Stimulated activated CD4-positive, alpha-beta T cell treated with anti-CD3 and anti-CD28 coated beads, Interleukin-4, amount 100 ng/mL, for 1 hour (primary cell): Measurements from ENCODE around the gene HEBP1.

ENCODE experiments used
- DNase-seq: peaks from one replicate; pipeline ENCODE4 v3.0.0-alpha.2; 2020

The HEBP1 gene

GRCh38 chr12:13023811-13024530 lies 23.9 kb upstream of the HEBP1 start:
- DNase-seq, result no peak

DNA sequence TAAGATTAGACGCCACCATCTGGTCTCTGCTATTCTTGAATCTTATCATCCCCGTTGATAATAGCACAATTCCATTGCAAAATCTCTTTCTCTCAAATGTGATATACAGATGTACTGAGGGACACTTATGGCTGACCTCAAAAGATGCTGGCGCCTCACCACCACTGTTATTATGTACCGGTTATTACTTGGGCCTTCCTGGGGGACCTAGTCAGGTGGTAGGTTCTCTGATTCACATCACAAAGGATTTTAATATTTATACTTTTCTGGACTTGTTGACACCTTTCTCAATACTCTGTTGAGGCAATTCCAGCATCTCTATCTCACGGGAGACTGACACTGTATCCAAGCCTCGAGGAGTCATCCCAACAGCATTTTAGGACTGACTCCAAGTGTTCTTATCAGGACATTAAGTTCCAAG lies 22.8 kb upstream of the HEBP1 start:
- DNase-seq, result no peak

DNA sequence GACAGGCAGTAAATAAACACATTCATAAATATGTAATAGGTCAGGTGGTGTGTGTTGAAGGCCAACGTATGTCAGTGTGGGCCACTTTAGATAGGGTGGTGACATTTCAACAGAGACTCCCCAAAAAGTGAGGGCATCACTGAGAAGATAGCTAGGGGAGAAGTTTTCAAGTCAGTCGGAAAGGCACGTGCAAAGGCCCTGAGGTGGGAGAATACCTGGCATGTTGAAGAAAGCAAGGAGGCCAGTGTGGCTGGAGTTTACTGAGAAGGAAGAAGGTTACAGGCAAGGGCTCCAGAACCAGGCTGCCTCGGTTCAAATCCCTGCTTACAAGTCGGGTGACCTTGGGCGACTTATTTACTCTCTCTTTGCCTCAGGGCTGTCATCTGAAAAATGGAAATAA lies 11.0 kb upstream of the HEBP1 start:
- DNase-seq, result no peak

- DNase-seq, result no peak
Observed at GRCh38 chr12:13008741-13009380, 8.8 kb upstream of the HEBP1 start.

GRCh38 chr12:13007496-13008233 lies 7.6 kb upstream of the HEBP1 start:
- DNase-seq, result no peak

GRCh38 chr12:13005649-13006048 lies 5.6 kb upstream of the HEBP1 start:
- DNase-seq, result no peak

DNA sequence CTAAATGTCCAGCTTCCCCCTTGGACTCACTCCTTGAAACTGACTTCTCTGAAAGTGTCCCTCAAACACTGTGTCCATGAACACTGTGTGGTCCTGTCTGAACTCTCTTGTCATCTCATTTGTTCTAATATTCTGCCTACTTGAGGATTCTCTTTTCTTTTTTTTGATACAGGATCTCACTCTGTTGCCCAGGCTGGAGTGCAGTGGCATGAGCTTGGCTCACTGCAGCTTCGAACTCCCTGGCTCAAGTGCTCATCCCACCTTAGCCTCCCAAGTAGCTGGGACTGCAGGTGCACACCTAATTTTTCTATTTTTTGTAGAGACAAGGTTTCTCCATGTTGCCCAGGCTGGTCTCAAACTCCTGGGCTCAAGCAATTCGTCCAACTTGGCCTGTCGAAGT lies 4.9 kb upstream of the HEBP1 start:
- no peak for DNase-seq

DNA sequence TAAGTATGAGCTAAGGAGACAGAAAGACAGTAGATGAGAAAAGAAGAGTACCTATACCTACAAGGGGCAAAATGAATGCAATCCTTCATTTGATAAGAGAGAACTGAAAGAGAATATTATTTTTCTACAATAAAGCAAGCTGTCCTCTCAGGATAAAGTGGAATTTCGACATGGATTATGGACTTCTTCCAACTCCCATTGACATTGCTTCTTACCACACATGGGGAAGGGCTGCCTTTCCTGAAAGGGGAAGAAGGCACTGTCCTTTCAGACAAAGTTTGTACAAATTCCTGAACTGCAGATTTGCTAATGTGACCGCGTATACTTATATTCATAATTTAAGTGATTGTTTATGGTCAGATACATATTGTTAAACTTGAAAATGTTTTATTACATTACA lies 4.3 kb upstream of the HEBP1 start:
- no peak for DNase-seq

DNA sequence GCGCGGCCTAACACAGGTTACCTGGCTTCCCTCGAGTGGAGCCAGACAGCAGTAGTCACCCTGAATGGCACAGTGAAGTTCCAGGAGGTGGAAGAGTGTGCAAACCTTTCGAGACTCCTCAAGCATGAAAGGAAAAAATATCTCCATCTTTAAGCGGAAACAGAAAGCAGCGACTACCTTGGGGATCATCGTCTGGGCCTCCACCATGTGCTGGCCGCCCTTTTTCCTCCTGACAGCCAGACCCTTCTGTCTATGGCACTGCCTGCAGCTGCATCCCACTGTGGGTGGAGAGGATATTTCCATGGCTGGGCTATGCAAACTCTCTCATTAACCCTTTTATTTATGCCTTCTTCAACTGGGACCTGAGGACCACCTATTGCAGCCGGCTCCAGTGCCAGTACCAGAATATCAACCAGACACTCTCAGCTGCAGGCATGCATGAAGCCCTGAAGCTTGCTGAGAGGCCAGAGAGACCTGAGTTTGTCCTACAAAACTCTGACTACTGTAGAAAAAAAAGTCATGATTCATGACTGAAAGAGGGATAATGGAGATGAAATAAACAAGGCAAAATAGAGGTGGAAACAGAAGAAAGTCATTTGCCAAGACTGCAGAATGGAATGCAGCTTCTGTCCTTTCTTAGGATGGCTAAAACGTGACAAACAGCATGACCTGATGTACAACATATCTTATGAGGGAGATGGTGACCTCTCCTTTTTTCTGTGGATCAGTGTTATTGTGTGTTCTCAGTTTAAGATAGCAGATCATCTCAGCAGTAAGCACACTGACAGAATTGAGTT lies 2.4 kb upstream of the HEBP1 start:
- no peak for DNase-seq

GRCh38 chr12:13001775-13002040 lies 1.6 kb upstream of the HEBP1 start:
- no peak for DNase-seq

- DNase-seq, result peak; percentile 37
Observed at GRCh38 chr12:13000925-13001774, 1.1 kb upstream of the HEBP1 start.

- no peak for DNase-seq
Observed at GRCh38 chr12:13000616-13000924, 505 bp upstream of the HEBP1 start.

DNA sequence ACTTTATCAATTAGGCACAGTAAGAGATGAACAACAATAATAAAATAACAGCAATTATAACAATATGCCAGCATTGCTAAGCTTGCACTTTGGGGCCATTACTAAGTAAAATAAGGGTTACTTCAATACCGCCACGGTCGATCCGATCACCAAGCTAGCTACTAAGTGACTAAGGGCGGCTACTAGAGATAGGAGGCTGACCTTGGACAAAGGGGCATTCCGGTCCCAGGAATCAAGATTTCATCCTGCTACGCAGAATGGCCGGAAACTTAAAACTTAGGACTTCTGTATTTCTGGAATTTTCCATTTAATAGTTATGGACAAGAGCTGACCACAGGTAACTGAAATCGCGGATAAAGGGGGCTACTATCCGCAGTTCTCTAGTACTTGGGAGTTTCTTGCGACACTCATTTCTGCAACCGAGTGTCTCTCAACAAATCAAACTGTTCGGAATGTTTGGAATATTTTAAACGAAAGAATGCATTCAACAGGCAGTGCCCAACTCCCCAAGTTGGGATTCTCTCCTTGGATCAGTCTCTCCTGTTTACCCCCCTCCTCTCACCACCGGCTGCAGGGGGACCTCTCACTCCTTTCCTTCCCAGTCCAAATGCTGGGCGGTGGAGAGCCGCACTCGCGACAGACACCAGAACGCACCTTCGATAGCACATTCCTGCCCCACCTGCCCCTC lies 650 bp downstream of the HEBP1 start:
- no peak for DNase-seq

DNA sequence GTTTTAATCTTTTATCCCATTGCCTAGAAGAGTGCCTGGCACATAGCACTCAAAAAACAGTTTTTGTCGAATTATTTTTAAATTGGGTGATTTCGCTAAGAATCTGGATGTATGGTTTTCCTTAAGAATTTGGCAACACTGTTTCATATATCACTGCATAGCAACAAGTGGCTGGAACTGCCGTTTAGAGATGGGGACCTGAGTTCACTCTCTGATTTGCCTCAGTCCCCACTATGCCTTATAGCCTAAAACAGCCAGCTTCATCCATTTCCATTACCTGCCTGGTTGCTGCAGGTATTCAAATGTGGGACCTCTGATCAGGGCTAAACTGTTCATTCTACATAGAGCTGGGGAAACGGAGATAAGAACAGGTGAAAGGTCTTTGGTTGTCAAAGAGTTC lies 1.8 kb downstream of the HEBP1 start:
- DNase-seq, result no peak

DNA sequence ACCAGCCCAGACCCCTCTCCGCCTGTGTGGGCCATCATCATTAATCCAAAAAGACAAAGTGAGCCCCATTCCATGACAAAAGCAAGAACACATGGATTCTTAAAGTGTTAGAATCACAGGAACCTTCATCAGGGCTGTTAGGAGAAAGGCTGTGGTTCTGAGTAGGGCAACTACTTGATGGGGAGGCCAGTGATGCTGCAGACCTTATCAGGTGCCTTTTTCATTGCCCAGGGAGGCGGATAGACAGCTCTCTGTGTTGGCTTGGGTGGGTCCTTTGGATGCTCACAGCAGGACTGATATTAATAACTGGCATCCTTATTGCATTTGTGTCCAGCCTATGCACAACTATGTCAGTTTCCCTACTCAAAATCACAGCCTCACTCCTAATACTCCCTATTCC lies 2.3 kb downstream of the HEBP1 start:
- DNase-seq, result no peak

GRCh38 chr12:12997156-12997555 lies 2.9 kb downstream of the HEBP1 start:
- DNase-seq, result no peak

GRCh38 chr12:12996209-12996608 lies 3.9 kb downstream of the HEBP1 start:
- no peak for DNase-seq

DNA sequence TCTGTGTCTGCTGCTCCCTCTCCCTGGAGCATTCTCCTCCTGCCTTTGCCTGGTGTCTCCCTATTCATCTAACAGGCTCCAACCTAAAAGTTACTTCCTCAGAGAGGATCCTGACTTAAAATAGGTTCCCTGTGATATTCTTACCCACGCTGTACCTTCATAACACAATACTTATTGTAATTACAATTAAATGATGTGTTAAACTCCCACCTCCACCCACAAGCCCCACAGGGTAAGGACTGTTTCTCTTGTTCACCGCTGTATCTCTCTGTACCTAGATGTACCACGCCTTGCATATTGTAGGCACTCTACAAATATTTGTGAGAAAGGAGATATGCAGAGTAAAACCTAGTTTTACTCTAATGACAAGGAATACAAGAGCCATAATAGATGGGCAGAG lies 5.0 kb downstream of the HEBP1 start:
- DNase-seq, result no peak

DNA sequence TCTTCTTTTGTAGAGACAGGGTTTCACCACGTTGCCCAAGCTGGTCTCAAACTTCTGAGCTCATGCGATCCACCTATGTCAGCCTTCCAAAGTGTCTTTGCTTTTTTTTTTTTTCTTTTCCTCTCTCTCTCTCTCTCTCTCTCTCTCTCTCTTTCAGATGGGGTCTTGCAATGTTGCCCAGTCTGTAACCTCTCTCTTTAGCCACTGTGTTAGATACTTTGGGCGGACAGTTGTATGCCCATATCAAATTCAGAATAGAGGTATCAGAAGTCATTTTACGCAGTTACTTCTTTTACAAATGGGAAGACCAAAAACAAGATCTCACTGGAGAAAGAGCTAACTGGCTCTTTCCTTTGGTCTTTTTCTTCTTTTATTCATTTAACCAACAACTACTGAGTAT lies 6.7 kb downstream of the HEBP1 start:
- DNase-seq, result no peak

DNA sequence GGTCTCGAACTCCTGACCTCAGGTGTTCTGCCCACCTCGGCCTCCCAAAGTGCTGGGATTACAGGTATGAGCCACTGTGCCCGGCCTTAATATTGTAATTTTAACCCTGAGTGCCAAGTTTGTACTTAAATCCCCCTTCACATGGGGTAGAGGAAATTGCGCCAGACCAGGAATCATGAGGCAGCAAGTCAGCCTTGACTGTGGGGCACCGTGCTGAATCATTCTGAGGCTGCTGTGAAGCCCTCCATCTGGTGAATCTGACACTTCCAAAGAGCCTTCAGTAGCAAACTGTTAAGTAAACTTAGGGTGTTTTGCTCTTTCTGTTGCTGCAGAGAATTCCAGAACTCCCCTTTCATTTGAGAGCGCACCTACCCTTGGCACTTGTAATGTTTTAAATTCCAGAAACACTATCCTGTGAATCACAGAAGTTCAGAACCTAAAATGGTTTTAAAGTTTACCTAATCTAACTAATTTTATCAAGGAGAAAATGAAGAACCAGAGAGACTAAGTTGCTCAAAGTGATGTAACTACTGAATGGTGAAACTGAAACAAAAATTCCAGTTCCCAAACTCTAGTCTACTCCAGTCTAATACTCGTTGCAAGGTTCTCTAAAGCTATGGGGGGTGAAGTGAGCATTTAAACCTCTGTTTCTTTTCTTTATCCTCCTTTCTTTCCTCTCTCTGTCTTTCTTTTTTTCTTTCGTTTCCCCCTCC lies 7.5 kb downstream of the HEBP1 start:
- DNase-seq, result no peak

- no peak for DNase-seq
Observed at GRCh38 chr12:12990700-12991468, 9.2 kb downstream of the HEBP1 start.
